HG03280 (cell line): Measurements from ENCODE around the gene CNTN4.

ENCODE experiments used
- ATAC-seq: cut with Tn5 transposase; IDR thresholded peaks from one replicate; pipeline ENCODE4 v1.9.1; 2021; ENCODE audit warnings: mild to moderate bottlenecking, moderate library complexity; ENCODE audit not compliant: unreplicated experiment

Gene CNTN4

DNA sequence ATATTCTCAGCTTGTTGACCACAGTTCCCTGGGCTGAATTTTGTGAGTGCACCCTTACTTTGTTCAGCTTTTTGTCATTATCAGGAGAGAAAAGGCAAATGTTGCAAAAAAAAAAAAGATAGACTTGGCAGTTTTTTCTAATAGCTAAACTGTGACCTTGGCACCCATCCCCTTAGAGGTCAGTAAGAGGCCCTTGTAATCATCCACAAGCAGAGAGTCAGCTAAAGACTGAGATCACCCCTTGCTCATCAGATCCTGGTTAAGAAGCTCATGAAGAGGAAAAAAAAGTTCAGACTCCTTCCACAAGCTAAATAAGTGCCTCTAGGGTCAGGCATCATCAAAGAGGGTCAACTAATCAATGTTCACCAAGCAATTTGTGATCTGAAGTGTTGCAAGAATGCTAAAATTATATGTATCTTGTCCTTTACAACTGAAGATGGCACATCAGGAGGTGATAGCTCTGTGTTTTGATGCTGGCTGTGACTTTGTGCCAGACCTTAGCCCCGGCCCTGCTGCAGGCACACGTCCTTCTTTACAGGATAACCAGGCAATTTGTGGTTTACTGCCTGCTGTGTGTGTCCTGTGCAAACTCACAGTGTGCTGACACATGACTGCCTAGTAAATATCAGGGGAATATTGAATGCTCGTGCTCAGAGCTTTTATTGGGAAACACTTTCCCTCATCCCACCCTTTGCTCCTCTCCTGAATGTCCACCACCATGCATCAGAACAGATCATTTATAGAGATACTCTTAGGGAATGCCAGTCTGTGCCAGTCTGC lies 748.6 kb downstream of the CNTN4 start:
- ATAC-seq: no peak

DNA sequence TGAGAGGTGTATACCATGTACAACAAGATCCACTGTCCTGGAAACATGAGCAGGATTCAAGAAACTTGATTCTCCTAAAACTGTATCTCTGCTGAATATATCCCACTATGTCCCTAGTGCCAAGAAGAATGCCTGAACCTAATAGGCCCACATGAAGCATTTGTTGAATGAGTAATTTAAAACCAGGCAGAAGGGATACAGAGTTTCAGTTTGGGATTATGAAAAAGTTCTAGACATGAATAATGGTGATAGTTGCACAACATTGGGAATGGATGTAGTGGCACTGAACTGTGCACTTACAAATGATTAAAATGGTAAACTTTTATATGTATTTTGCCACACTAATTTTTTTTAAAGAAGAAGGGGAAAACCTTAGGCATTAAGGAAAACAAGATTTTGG lies 750.4 kb downstream of the CNTN4 start:
- no peak for ATAC-seq

DNA sequence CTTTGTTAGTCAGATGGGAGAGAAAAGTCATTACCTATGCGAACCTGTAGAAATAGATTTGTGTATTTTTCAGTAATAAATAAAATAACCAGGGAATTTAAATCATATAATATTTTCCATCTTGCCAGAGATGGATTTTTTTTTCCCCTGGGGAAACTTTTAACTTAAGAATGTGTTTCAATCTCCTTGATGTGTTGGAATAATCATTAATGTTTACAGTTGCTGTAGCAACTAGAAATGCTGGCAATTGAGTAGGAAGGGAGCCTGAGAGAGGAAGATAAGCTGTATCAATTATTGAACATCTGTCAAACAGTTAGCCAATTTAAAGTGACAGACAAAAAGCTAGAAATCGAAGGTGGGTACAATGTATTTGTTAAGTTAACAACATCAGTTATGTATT lies 752.0 kb downstream of the CNTN4 start:
- ATAC-seq: no peak

DNA sequence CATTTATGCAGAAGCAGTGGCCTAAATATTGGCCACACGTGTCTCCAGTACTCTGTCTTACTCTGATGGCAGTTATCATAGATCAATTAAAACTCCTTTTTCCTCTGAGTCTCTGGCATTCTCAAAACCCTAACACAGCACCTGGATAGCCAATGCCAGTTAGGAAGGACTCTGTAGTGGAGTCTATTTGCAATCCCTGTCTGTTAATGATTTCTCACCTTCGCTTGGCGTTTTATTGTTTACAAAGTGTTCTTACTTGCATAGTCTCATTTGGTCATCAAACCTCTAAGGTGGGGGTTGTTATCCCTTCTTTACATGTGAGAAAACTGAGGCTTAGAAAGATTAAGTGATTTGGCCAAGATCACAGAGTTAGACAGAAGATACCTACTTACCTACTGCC lies 752.7 kb downstream of the CNTN4 start:
- no peak for ATAC-seq

DNA sequence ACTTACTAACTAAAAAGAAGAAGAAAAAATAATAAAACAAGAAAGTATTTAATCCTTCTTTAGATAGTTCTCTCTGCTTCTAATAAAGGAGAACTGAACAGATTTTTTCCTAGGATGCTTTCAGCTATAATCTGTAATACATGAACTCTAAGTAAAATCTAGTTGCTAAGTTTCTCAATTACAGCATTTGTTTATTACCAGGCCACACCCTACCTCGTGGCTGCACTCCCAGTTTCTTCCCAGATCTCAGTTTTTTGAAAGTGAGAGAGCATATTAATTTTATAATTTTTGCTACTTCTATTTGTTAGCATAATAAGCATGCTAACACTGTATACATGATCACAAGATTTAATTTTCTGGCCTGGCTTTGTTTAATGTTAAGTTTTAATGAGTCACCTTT lies 753.2 kb downstream of the CNTN4 start:
- ATAC-seq: no peak

- no peak for ATAC-seq
These were observed 755.0 kb downstream of the CNTN4 start for GRCh38 chr3:2853651-2854050.

DNA sequence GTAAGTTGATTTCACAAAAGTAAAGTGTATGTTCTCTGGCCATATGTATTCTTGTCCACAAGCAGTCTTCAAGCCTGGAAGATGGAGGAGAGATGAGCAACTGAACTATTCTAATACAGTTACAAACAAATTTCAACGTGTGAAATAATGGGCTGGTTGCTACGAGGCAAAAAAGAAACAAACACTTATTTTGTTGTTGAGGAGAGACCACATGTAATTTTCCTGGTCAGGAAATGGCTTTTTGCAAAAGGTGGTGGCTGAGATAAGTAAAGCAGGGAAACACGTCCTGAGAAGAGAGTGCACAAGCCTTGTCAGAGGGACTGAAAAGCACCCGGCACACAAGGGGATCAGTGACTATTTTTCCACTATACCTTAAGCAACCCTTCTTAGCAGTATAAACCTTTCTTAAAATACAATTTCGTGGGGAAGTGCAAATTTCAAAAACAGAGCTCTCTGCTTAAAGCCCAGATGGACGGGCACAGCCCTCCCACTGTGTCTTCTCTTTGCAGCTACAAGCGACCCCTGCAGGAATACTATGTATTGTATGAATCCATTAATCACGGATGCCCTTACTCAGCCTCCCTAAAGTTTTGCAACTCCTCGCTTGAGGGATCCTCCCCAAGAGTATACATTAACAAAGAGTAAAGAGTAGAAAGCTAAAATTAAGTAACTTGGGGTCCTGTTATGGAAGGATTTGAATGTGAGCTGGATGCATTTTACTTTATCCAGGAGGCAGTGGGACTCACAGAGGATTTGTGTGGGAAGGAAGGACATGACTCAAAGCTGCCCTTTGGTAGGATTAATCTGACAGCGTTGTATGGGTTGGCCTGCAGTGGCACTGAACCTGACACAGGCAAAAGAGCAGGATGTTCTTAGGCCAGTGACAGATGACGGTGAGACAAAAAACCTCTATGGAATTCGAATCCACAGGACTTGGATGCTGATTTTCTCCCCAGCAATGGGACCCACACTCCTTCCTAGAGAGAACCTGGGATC lies 757.8 kb downstream of the CNTN4 start:
- ATAC-seq: no peak

GRCh38 chr3:2860626-2861025 lies 762.0 kb downstream of the CNTN4 start:
- no peak for ATAC-seq

GRCh38 chr3:2861120-2861519 lies 762.5 kb downstream of the CNTN4 start:
- ATAC-seq: no peak

DNA sequence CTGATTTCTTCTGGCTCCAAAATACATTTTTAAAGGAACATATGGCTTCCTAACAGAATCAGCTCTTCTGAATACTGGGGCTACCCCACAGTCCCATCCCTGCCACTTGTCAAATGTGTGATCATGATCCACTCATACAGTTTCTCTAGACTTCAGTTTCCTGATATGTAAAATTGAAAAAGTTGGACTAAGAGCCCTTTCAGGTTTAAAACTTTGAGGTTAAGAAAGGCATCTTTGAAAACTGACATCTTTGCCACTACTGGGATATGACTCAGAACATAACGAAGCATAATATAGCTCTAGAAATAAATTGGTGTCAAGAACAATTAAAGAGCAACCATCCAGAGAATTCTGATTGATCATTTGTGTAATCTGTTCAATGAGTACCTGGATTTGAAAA lies 763.3 kb downstream of the CNTN4 start:
- no peak for ATAC-seq

GRCh38 chr3:2862366-2862765 lies 763.7 kb downstream of the CNTN4 start:
- ATAC-seq: no peak

DNA sequence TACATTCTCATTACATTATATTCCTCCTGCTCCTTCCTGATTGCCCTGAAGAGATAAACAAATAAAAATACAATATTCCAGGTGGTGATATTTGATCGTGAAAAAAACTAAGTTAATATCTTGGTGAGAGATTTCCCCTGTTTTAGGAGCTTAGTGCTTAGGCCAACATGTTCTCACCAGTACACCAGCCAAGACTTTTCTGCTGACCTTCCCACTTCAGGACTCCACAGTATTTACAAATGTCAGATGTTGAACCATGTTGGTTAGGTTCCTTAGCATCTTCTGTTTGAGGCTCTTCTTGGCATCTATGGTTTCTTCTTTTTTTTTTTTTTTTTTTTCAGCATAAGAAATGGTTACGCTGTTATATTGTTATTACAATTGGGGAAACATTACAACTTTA lies 764.5 kb downstream of the CNTN4 start:
- ATAC-seq: no peak

DNA sequence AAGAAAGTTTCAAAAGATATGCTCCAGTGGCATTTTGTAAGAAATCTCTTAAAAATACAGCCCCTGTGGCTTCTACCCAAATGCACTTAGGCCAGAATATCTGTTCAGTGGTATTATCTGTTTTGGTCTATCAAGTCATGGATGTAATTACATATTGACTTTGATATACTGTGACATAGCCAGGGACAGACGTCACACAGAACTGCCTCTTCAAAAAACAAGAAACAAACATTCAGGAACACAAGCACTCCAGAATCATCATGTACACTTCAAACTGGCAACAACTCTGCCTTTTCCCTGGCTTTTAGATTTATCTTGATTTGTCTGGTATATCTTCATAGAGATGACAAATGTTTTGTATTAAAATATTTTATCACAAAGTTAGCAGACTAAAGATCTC lies 771.2 kb downstream of the CNTN4 start:
- ATAC-seq: no peak

GRCh38 chr3:2870724-2871333 lies 772.2 kb downstream of the CNTN4 start:
- no peak for ATAC-seq

DNA sequence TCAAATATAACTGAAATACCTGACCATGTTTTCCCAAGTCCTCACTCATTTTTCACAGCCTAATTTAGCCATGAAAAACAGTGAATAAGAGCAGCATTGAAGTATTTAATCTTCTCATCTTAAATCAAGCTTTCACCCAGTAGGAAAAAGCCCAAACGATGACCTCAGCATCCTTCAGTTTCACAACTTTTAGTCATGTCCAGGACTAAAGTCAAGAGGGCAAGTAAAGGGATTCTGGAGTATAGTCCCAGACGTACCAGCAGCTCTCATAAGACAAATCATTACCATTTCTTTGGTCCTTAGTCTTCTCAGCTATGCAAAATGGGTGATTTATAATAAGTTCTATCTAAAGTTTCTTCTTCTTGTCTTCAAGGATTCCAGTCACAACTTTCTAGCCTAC lies 774.2 kb downstream of the CNTN4 start:
- ATAC-seq: no peak

DNA sequence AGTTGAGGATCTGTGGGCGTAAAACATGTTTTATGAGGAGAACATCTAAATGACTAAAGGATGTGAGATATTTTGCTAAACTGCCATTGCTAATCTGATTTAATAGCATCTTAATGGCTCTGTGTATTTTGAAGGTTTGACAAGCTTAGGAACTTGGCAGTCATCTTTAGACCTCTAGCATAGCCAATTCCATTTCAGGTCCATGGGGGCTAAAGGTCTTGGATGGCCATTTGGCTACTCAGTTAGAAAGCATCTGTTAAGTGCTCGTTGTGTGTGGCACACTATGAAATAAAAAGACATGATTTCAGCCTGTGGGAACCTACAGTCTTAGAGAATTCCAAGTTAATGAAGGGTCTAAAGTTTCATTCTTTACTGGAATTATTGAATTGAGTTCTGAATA lies 775.3 kb downstream of the CNTN4 start:
- ATAC-seq: no peak

DNA sequence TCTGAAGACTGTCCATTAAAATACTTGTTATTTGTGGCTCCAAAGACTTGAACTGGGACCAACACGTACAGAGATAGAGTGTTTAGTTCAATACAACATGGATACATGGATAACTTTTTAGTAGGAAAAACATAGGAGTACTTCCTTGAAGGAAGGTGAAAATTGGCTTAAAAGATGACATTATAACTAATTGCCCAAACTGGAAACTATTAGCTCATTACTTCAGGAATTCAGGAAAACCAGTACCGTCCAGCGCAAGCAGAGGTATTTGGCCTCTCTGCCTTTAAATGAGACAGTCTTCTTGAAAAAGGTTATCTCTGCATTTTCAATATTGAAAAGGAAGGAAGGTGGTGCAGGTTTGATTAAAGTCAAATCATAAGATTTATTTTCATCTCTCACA lies 777.0 kb downstream of the CNTN4 start:
- ATAC-seq: no peak

- ATAC-seq: no peak
These were observed 777.7 kb downstream of the CNTN4 start for GRCh38 chr3:2876362-2876761.

DNA sequence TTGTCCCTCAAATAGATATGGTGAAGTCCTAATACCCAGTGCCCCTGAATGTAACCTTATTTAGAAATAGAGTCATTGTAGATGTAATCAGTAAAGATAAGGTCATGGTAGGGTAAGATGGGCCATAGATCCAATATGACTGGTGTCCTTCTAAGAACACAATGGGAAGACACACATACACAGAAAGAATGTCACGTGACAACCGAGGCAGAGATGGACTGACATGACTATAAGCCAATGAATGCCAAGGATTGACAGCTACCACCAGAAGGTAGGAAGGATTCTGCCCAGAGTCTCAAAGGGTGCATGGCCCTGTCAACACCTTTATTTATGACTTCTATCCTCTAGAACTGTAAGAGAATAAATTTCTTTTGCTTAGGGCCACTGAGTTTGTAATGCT lies 780.4 kb downstream of the CNTN4 start:
- ATAC-seq: no peak

- no peak for ATAC-seq
These were observed 780.9 kb downstream of the CNTN4 start for GRCh38 chr3:2879587-2879986.

- ATAC-seq: no peak
These were observed 781.6 kb downstream of the CNTN4 start for GRCh38 chr3:2880218-2880756.
